ENCODE data around the gene FGD4. TPM values are rescaled to one million over a fixed set of nuclear protein-coding genes. Genes with fewer than 3 reads are reported as not detected.

Gene FGD4
- total RNA-seq, 2 experiments from 2014 or later, result 0.61 to 0.76 TPM

DNA sequence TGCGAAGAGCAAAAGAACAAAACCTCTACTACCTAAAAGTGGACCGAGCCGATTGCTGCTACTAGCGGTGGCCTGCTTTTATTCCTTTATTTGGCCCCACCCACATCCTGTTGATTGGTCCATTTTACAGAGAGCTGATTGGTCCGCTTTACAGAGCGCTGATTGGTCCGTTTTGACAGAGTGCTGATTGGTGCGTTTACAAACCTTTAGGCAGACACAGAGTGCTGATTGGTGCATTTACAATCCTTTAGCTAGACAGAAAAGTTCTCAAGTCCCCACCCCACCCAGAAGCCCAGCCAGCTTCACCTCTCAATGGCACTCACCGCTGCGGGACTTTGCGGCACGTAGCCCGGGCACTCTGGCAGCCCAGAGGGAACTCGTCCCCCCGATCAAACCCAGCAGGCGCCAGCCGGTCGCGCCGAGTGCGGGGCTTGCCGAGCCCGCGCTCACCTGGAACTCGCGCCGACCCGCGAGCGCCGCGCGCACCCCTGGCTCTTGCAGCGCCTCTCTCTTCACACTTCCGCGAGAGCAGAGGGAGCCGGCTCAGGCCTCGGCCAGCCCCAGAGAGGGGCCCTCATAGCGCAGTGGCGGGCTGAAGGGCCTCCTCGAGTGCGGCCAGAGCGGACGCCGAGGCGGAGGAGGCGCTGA lies 8.7 kb upstream of the FGD4 start:
- Mint-ChIP-seq H3K27me3 (peaks cover 4% of the 10 kb centered on the region), H3K4me3 (peak overlapping the region; percentile 56), H3K27ac (no peak overlapping the region), H3K4me1 (peaks cover 2% of the 10 kb centered on the region), H3K36me3 (no peaks in the 10 kb centered on the region), H3K9me3 (ENCODE audit: low read depth) (no peaks in the 10 kb centered on the region)
- CTCF ChIA-PET, result no interaction called here
- DNase-seq (peak; percentile 52), ATAC-seq (peak; percentile 88)

- ATAC-seq (no peak), DNase-seq (no peak)
- H3K27ac Mint-ChIP-seq, result no peak overlapping the region
- H3K27me3 Mint-ChIP-seq, result peaks cover 21% of the 10 kb centered on the region
- no peak overlapping the region for H3K4me3 Mint-ChIP-seq
- no peaks in the 10 kb centered on the region for H3K36me3 Mint-ChIP-seq
- peaks cover 6% of the 10 kb centered on the region for H3K4me1 Mint-ChIP-seq
- CTCF ChIA-PET, result no interaction called here
- no peaks in the 10 kb centered on the region for H3K9me3 Mint-ChIP-seq (ENCODE audit: low read depth)
Measured at GRCh38 chr12:32395026-32395425, 4.3 kb upstream of the FGD4 start.

GRCh38 chr12:32397696-32398095 lies 1.7 kb upstream of the FGD4 start:
- no peak for ATAC-seq

DNA sequence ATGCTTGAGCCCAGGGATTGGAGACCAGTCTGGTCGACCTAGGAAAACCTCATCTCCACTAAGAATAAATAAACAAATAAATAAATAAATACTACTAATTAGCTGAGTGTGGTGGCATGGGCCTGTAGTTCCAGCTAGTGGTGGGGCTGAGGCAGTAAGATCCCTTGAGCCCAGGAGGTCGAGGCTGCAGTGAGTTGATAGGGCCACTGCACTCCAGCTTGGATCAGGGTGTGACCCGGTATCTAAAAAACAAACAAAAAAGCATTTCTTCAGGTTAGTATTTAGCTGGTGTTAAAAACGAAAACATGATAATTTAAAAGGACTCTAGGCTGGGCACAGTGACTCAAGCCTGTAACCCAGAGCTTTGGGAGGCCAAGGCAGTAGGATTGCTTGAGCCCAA lies 1.2 kb upstream of the FGD4 start:
- H3K36me3 Mint-ChIP-seq, result no peaks in the 10 kb centered on the region
- no peaks in the 10 kb centered on the region for H3K9me3 Mint-ChIP-seq (ENCODE audit: low read depth)
- no peak for ATAC-seq
- H3K4me3 Mint-ChIP-seq, result no peak overlapping the region
- no peak overlapping the region for H3K27ac Mint-ChIP-seq
- peaks cover 7% of the 10 kb centered on the region for H3K4me1 Mint-ChIP-seq
- CTCF ChIA-PET, result interaction anchor here (0.8 to 0.9 kb wide), 2 partner anchors 274 to 358 kb away, joined by 3 to 4 read pairs; partner anchors contain the start of gene YARS2
- peaks cover 38% of the 10 kb centered on the region for H3K27me3 Mint-ChIP-seq
- no peak for DNase-seq

More at GRCh38 chr12:32397696-32398095, 1.7 kb upstream of the FGD4 start:
- CTCF ChIA-PET, result interaction anchor here (0.8 kb wide), 1 partner anchor 358 kb away, joined by 3 read pairs; the partner anchor contains the start of gene YARS2
- Mint-ChIP-seq H3K9me3 (ENCODE audit: low read depth) (no peaks in the 10 kb centered on the region), H3K27me3 (peaks cover 33% of the 10 kb centered on the region), H3K4me3 (no peak overlapping the region), H3K36me3 (no peaks in the 10 kb centered on the region), H3K4me1 (peaks cover 7% of the 10 kb centered on the region), H3K27ac (no peak overlapping the region)
- DNase-seq, result no peak

- CTCF ChIA-PET, result interaction anchor here (0.9 kb wide), 1 partner anchor 273 kb away, joined by 4 read pairs; no protein-coding TSS in a partner anchor
Measured at GRCh38 chr12:32398816-32399369, 465 bp upstream of the FGD4 start.

DNA sequence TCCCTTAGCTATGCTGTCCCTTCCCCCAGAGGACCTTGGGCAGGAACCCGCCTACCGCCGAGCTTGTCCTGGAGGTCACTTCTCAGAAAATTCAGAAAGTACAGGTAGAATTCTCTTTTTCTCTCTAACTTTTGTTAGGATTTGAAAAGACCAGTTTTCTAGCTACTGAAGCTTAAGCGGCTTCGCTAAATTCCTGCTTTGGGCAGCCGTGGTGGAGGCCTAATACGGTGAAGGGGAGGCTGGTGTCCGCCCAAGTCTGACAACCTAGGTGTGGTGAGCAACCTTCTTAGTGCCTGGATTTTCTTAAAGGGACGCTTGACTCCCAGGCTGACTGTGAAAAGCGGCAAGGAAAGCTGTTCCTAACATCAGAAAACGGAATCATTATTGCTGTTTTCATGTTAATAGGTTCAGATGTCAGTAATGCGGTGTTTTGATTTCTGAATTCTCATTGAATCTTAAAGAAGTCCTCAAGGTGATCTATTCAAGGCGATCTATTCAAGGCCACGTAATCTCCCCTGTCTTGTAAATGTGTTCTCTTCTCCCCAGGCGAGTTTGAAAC lies 835 bp downstream of the FGD4 start:
- no peaks in the 10 kb centered on the region for H3K9me3 Mint-ChIP-seq (ENCODE audit: low read depth)
- ATAC-seq (no peak), DNase-seq (no peak)
- peak overlapping the region; percentile 52 for H3K4me3 Mint-ChIP-seq
- CTCF ChIA-PET, result interaction anchor here (1.1 to 1.5 kb wide), 5 partner anchors 16 to 239 kb away, joined by 3 read pairs; no protein-coding TSS in a partner anchor
- H3K36me3 Mint-ChIP-seq, result no peaks in the 10 kb centered on the region
- H3K27ac Mint-ChIP-seq, result no peak overlapping the region
- peaks cover 7% of the 10 kb centered on the region for H3K4me1 Mint-ChIP-seq
- peaks cover 43% of the 10 kb centered on the region for H3K27me3 Mint-ChIP-seq

More at GRCh38 chr12:32398816-32399369, 465 bp upstream of the FGD4 start:
- no peak overlapping the region for H3K27ac Mint-ChIP-seq
- no peaks in the 10 kb centered on the region for H3K36me3 Mint-ChIP-seq
- peaks cover 7% of the 10 kb centered on the region for H3K4me1 Mint-ChIP-seq
- peaks cover 40% of the 10 kb centered on the region for H3K27me3 Mint-ChIP-seq
- ATAC-seq (peak; percentile 4), DNase-seq (no peak)
- H3K4me3 Mint-ChIP-seq, result peak overlapping the region; percentile 58
- no peaks in the 10 kb centered on the region for H3K9me3 Mint-ChIP-seq (ENCODE audit: low read depth)

DNA sequence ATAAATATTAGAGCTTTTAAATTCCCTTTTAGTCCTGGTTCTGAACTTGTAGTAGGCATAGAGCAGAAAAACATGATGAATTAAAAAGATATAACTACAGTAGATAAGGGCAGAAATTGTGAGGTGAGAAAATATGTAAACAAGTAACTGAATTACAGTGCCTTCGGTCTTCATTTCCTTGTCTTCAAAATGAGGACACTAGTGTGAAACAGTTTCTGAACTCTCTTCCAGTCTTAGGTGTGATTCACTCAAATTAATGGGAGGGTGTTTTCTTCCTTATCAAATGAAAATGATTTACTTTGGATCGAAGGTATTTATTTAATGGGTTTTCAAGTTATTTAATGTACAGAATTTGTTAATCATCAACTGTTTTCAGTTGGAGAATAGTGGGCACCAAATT lies 1.5 kb downstream of the FGD4 start:
- H3K9me3 Mint-ChIP-seq (ENCODE audit: low read depth), result no peaks in the 10 kb centered on the region
- no peak overlapping the region for H3K4me3 Mint-ChIP-seq
- ATAC-seq (no peak), DNase-seq (no peak)
- CTCF ChIA-PET, result interaction anchor here (1.1 to 1.5 kb wide), 4 partner anchors 17 to 238 kb away, joined by 3 read pairs; no protein-coding TSS in a partner anchor
- H3K27ac Mint-ChIP-seq, result no peak overlapping the region
- peaks cover 41% of the 10 kb centered on the region for H3K27me3 Mint-ChIP-seq
- peaks cover 7% of the 10 kb centered on the region for H3K4me1 Mint-ChIP-seq
- H3K36me3 Mint-ChIP-seq, result no peaks in the 10 kb centered on the region

DNA sequence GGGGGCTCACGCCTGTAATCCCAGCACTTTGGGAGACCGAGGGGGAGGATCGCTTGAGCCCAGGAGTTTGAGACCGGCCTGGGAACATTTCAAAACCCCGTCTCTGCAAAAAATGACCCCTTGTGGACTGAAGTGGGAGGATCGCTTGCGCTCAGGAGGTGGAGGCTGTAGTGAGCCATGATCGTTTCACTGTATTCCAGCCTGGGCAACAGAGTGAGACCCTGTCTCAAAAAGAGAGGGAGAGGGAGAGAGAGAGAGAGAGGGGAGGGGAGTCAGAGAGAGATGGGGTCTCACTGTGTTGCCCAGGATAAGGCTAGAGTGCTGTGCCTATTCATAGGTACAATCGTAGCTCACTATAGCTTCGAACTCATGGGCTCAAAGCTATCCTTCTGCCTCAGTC lies 2.8 kb downstream of the FGD4 start:
- CTCF ChIA-PET, result interaction anchor here (0.7 kb wide), 1 partner anchor 153 kb away, joined by 4 read pairs; no protein-coding TSS in a partner anchor
- Mint-ChIP-seq H3K27ac (no peak overlapping the region), H3K4me3 (no peak overlapping the region), H3K4me1 (peaks cover 7% of the 10 kb centered on the region), H3K36me3 (no peaks in the 10 kb centered on the region), H3K27me3 (peaks cover 41% of the 10 kb centered on the region), H3K9me3 (ENCODE audit: low read depth) (no peaks in the 10 kb centered on the region)
- DNase-seq (no peak), ATAC-seq (no peak)

DNA sequence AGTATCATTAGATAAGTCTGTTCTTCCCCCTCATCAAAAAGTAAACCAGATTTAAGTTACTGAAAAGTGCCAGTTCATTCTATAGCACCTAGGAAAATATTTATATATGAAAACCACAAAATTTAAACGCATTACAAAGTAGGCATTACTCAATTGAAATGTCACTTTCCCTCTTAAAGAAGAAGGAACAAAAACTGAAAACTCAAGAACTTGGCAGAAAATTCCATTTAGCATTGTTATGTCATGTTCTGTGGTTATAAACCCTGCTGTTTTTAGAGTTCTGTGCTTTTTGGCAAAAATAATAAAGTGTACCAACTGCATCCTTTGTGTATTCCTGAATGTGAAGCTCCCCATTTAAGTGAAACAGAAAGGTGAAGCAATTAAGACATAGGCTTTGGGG lies 3.6 kb downstream of the FGD4 start:
- H3K27ac Mint-ChIP-seq, result no peak overlapping the region
- CTCF ChIA-PET, result no interaction called here

DNA sequence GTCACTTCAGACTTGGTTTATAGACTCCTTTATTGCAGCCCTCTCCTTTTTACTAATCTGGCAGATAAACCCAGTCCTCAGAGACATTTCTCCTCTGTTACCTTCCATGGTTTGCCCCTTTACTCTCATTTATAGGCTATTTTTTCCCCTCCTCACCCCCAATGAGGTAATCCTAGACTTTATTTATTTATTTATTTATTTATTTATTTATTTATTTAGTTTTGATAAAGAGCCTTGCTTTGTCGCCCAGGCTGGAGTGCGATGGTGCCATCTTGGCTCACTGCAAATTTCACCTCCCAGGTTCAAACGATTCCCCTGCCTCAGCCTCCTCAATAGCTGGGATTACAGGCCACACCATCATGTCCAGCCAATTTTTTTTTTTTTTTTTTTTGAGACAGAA lies 8.4 kb downstream of the FGD4 start:
- DNase-seq, result no peak
- ATAC-seq, result no peak
- CTCF ChIA-PET, result no interaction called here
- Mint-ChIP-seq H3K27me3 (peaks cover 10% of the 10 kb centered on the region), H3K27ac (no peak overlapping the region), H3K4me1 (no peaks in the 10 kb centered on the region), H3K36me3 (no peaks in the 10 kb centered on the region), H3K4me3 (no peak overlapping the region), H3K9me3 (ENCODE audit: low read depth) (no peaks in the 10 kb centered on the region)

More for the DNA sequence above, 3.6 kb downstream of the FGD4 start:
- Mint-ChIP-seq H3K36me3 (no peaks in the 10 kb centered on the region), H3K4me3 (no peak overlapping the region), H3K4me1 (peaks cover 5% of the 10 kb centered on the region), H3K27me3 (peaks cover 39% of the 10 kb centered on the region), H3K9me3 (ENCODE audit: low read depth) (no peaks in the 10 kb centered on the region)
- no peak for DNase-seq
- no peak for ATAC-seq

DNA sequence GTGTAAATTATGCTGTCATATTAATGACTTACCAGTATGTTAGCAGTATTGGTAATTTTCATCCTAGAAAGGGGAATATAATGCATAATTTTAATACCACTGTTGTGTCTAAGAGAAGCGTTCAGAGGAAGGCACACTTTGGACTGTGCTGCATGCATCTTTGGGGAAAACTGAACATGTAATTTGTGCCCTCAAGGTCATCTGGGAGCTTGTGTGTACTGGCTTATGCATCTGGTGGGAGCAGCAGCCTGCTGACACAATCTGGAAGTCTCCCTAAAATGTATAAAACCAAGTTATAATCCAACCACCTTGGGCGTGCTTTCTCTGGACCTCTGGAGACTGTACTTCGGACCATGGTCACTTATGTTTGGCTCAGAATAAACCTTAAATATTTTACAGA lies 14.1 kb downstream of the FGD4 start:
- Mint-ChIP-seq H3K36me3 (no peaks in the 10 kb centered on the region), H3K27me3 (no peaks in the 10 kb centered on the region), H3K27ac (no peak overlapping the region), H3K4me3 (no peak overlapping the region), H3K9me3 (ENCODE audit: low read depth) (no peaks in the 10 kb centered on the region), H3K4me1 (no peaks in the 10 kb centered on the region)
- ATAC-seq (no peak), DNase-seq (no peak)
- CTCF ChIA-PET, result no interaction called here

GRCh38 chr12:32418221-32418620 lies 18.9 kb downstream of the FGD4 start:
- no peak for ATAC-seq
- Mint-ChIP-seq H3K36me3 (no peaks in the 10 kb centered on the region), H3K9me3 (ENCODE audit: low read depth) (no peaks in the 10 kb centered on the region)

GRCh38 chr12:32418903-32419519 lies 19.7 kb downstream of the FGD4 start:
- no peaks in the 10 kb centered on the region for H3K9me3 Mint-ChIP-seq (ENCODE audit: low read depth)
- CTCF ChIA-PET, result no interaction called here
- DNase-seq (no peak), ATAC-seq (no peak)
- H3K36me3 Mint-ChIP-seq, result no peaks in the 10 kb centered on the region
- H3K27me3 Mint-ChIP-seq, result no peaks in the 10 kb centered on the region
- no peak overlapping the region for H3K4me3 Mint-ChIP-seq
- no peak overlapping the region for H3K27ac Mint-ChIP-seq
- H3K4me1 Mint-ChIP-seq, result no peaks in the 10 kb centered on the region

More at GRCh38 chr12:32418221-32418620, 18.9 kb downstream of the FGD4 start:
- Mint-ChIP-seq H3K4me3 (no peak overlapping the region), H3K27me3 (no peaks in the 10 kb centered on the region), H3K4me1 (no peaks in the 10 kb centered on the region), H3K27ac (no peak overlapping the region)
- CTCF ChIA-PET, result no interaction called here
- DNase-seq, result no peak
